Osteoblast (primary cell): ENCODE results near the gene AAGAB. TPM values are rescaled to one million over a fixed set of nuclear protein-coding genes. Genes with fewer than 3 reads are reported as not detected.
A peak's percentile ranks its signal among the peaks of the same experiment; 100 is the strongest.

Experiments used
- DNase-seq: peaks from one replicate; pipeline ENCODE4 v3.0.0; 2011; ENCODE audit warnings: low spot score, mixed read lengths; ENCODE audit not compliant: insufficient read length; ENCODE audit errors: missing footprints
- H2AFZ ChIP-seq: 2 replicates; pipeline ENCODE4 v1.6.0; 2011; ENCODE audit warnings: mild to moderate bottlenecking, low read length
- H3K27ac ChIP-seq: 2 replicates; pipeline ENCODE4 v1.5.1; 2011; ENCODE audit warnings: mild to moderate bottlenecking, low read depth, low read length, moderate library complexity
- H3K27me3 ChIP-seq: 2 replicates; pipeline ENCODE4 v1.6.0; 2012; ENCODE audit warnings: mild to moderate bottlenecking, control low read depth, inconsistent platforms, low read length, moderate library complexity; ENCODE audit not compliant: insufficient read depth
- H3K36me3 ChIP-seq: 2 replicates; pipeline ENCODE4 v1.5.1; 2011; ENCODE audit warnings: mild to moderate bottlenecking, low read length, control low read depth, moderate library complexity; ENCODE audit not compliant: insufficient read depth
- H3K4me1 ChIP-seq: 2 replicates; pipeline ENCODE4 v1.5.1; 2011; ENCODE audit warnings: mild to moderate bottlenecking, low read length, control low read depth, moderate library complexity; ENCODE audit not compliant: insufficient read depth
- H3K4me2 ChIP-seq: 2 replicates; pipeline ENCODE4 v1.6.0; 2011; ENCODE audit warnings: mild to moderate bottlenecking, low read length; ENCODE audit not compliant: insufficient read depth
- H3K4me3 ChIP-seq: fragments of 200-600 bp; sonication (generic); 3 replicates; pipeline ENCODE4 v1.5.1; 2012; ENCODE audit warnings: mild to moderate bottlenecking, low read length, inconsistent platforms; ENCODE audit not compliant: insufficient read depth
- H3K79me2 ChIP-seq: 2 replicates; pipeline ENCODE4 v1.6.0; 2012; ENCODE audit warnings: mild to moderate bottlenecking, low read length, control low read depth, inconsistent platforms; ENCODE audit not compliant: insufficient read depth
- H3K9me3 ChIP-seq: 2 replicates; pipeline ENCODE4 v1.5.1; 2011; ENCODE audit warnings: low read depth, low read length, control low read depth
- H4K20me1 ChIP-seq: 2 replicates; pipeline ENCODE4 v1.6.0; 2012; ENCODE audit warnings: mild to moderate bottlenecking, low read length, control low read depth; ENCODE audit not compliant: insufficient read depth
- total RNA-seq: library from RNA; depleted of rRNA; stranded (reverse); fragments of >200 nt; gene quantifications from 2 replicates; pipeline ENCODE4 v1.2.3, GENCODE V29; 2012
- TF ChIP-seq, protein P1 (sequence below): IDR thresholded peaks from 2 replicates; pipeline ENCODE4 v1.5.1; 2011; ENCODE audit warnings: mild to moderate bottlenecking, low read depth, low read length, moderate library complexity; ENCODE audit errors: extremely low read depth

The AAGAB gene
- total RNA-seq, 1 donor: 51.0 TPM

DNA sequence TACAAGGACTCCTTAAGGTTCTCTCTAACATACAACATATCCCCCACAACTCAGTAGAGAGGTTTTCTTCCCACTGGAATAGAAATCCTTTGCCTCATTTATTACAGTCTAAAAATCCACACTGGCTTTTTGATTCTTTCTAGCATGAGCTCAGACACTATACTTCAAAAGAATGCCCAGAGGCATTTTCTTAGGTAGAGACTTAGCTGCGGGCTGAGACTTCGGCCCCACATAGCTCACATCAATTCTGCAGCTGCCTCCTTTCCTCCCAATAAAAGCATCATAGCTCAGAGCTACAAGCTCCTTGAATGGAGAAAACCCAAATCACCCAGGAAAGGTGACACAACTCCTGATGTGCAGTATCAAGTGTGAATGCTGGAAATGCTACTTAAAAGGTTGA, 52.4 kb downstream of the AAGAB start:
- no peaks in the 10 kb centered on the region for H4K20me1 ChIP-seq
- no peaks in the 10 kb centered on the region for H3K79me2 ChIP-seq
- peaks cover 44% of the 10 kb centered on the region for H3K4me1 ChIP-seq
- H3K27me3 ChIP-seq: no peaks in the 10 kb centered on the region
- peaks cover 21% of the 10 kb centered on the region for H3K36me3 ChIP-seq
- no peak for DNase-seq
- H3K4me2 ChIP-seq: no peak overlapping the region
- no peak overlapping the region for H2AFZ ChIP-seq
- H3K27ac ChIP-seq: no peak overlapping the region
- no peak overlapping the region for H3K4me3 ChIP-seq
- H3K9me3 ChIP-seq: no peaks in the 10 kb centered on the region
- TF ChIP-seq, protein P1, sequence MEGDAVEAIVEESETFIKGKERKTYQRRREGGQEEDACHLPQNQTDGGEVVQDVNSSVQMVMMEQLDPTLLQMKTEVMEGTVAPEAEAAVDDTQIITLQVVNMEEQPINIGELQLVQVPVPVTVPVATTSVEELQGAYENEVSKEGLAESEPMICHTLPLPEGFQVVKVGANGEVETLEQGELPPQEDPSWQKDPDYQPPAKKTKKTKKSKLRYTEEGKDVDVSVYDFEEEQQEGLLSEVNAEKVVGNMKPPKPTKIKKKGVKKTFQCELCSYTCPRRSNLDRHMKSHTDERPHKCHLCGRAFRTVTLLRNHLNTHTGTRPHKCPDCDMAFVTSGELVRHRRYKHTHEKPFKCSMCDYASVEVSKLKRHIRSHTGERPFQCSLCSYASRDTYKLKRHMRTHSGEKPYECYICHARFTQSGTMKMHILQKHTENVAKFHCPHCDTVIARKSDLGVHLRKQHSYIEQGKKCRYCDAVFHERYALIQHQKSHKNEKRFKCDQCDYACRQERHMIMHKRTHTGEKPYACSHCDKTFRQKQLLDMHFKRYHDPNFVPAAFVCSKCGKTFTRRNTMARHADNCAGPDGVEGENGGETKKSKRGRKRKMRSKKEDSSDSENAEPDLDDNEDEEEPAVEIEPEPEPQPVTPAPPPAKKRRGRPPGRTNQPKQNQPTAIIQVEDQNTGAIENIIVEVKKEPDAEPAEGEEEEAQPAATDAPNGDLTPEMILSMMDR: no peak

DNA sequence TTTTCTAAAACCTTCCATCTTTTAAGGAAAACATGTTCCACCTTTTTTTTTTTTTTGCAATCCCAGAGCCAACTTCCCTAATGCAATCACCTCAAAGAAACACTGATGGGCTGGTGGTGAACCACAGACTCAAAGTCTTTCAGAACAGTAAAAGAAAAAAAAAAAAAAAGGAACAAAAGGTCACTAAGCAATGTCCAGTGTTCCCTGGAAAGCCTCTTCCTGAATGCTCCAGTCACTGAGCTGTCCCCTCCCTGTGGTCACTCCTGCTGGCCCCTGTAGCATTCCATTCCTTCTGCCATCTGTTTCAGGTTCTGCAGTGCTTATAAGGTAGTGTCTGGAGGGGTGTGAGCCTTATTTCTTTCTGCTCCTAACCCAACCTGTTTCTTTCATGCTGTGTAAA, 53.3 kb downstream of the AAGAB start:
- Histone ChIP-seq H4K20me1 (no peaks in the 10 kb centered on the region), H3K9me3 (no peaks in the 10 kb centered on the region), H3K36me3 (peaks cover 16% of the 10 kb centered on the region), H3K4me2 (no peak overlapping the region), H2AFZ (no peak overlapping the region), H3K4me3 (no peak overlapping the region), H3K27me3 (no peaks in the 10 kb centered on the region), H3K27ac (peak overlapping the region; percentile 80), H3K79me2 (no peaks in the 10 kb centered on the region), H3K4me1 (peaks cover 54% of the 10 kb centered on the region)
- no peak for DNase-seq
- TF ChIP-seq, protein P1: no peak

DNA sequence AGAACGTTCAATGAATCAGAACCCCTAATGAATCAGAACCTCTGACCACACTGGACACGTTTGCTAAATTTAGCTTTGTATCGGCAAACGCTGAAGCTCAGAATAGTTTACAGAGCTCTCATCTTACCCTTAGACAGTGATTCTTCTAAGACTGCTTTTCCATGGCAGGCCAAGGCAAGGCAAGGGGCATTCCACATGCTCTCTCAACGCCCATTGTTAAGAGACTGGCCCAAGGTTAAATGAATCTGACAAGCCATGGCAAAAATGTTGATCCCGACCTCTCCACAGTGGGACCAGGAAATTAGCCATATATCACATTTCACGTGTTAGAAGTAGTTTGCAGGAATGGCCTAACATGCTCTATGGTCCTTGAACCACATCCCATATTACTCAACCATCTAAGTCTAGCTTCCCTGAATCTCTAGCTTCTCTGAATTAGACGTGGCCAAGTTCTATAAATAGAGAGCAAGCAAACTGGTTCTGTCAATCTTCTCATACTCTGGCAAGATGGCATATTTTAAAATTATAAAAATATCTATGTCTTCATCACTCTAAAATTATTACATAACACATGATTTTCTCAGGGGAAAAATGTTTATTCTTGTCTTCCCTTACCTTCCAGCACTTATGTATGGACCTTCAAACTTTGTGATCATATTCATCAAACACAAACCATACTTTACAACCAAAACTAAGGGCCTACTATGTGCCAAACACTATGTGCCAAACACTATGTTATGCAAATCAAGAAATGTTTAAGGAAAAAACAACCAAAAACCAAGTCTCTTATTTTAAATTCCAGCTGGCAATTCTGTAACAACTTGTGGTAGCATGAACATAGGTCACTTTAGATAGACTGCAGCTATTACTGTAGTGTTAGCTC, 54.3 kb downstream of the AAGAB start:
- Histone ChIP-seq H3K79me2 (no peaks in the 10 kb centered on the region), H3K27ac (peak overlapping the region; percentile 80), H4K20me1 (no peaks in the 10 kb centered on the region), H2AFZ (no peak overlapping the region), H3K9me3 (no peaks in the 10 kb centered on the region), H3K4me1 (peaks cover 61% of the 10 kb centered on the region), H3K4me3 (no peak overlapping the region), H3K36me3 (peaks cover 16% of the 10 kb centered on the region), H3K4me2 (peak overlapping the region; percentile 2), H3K27me3 (no peaks in the 10 kb centered on the region)
- no peak for DNase-seq
- TF ChIP-seq, protein P1: no peak

DNA sequence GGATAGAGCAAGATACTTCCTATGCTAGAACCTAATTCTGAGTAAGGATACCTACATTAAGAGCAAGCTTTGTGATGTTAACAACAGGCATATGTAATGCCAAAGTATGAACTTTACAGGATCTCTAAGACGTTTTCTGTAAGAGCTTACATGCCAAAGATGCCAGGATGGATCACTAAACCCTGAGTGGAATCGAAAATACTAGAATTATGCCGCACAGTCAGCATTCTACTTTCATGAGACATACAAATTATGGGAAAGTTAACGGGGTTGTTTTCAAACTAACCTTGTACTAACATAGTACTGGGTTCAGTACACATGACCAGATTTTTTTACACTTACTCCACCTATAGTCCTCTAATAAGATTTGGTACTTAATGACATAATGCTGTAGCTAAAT, 55.1 kb downstream of the AAGAB start:
- no peak for DNase-seq
- Histone ChIP-seq H3K27me3 (no peaks in the 10 kb centered on the region), H3K4me1 (peaks cover 67% of the 10 kb centered on the region), H2AFZ (no peak overlapping the region), H3K36me3 (peaks cover 23% of the 10 kb centered on the region), H3K4me2 (peak overlapping the region; percentile 2), H3K9me3 (no peaks in the 10 kb centered on the region), H3K27ac (peak overlapping the region; percentile 80), H3K4me3 (no peak overlapping the region), H3K79me2 (no peaks in the 10 kb centered on the region), H4K20me1 (no peaks in the 10 kb centered on the region)
- TF ChIP-seq, protein P1: no peak
